Transverse colon (tissue), 4 donors: ENCODE data around the gene COA5.

Experiments
- CTCF ChIP-seq, 5 experiments: fragments of 200-600 bp in 3 of 5; fragments of 450-650 bp in 2 of 5; sonication (generic) in 3 of 5; IDR thresholded peaks; 1 replicate in 2 of 5; 2 replicates in 3 of 5; pipeline ENCODE4 v1.5.1; 2016 to 2017; ENCODE audit warnings: antibody characterized with exemption in 5 of 5, inconsistent platforms in 3 of 5, mild to moderate bottlenecking in 2 of 5, moderate library complexity in 1 of 5
- POLR2AphosphoS5 ChIP-seq, 3 donors: sonication (generic); formaldehyde crosslinking; IDR thresholded peaks; one replicate each; pipeline ENCODE4 v1.6.1; 2016; ENCODE audit warnings: antibody characterized with exemption in 3 of 3

DNA sequence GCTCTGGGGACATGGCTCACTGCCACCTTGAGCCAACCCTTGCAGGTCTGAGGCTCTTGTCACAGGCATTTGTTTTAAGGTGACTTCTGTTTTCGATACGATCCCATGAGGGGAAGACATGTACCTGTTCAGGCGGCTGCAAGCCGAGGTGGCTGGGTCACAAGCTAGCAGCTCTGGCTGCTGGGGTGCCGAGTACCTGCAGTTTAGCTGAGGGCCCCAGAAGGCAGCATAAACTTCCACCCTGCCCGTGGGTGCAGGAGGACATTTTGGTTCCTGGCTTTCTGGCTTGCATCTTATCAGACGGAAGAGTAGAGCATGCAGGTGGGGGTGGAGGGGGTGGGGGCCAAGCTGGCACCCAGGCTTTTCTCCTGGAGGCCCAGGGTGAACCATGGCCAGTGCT is 28.4 kb downstream of the COA5 start:
- no peak for TF ChIP-seq CTCF (IDR thresholded peaks at IDR 0.05)
- no peak for TF ChIP-seq POLR2AphosphoS5 (IDR thresholded peaks at IDR 0.05)
